ENCODE data around the gene PWP1.

DNA sequence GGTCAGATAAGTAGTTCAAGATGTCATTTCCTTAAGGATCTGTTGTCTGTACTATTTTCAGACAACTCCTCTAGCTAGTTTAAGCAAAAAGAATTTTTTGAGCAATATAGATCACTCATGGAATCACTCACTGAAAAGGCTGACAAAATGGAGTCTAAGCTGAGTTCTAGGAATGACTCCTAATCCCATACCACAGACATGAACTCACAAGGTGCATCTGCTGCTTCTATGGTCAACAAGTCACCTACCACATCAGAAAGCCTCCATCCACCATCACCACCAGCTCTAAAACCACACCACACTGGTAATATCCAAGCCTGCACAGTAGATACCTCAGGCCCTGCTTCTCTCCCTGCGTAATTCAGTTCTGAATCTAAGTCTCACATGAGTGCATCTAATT is 33.0 kb downstream of the PWP1 start:
- no peak for TF ChIP-seq EZH2 (IDR thresholded peaks at IDR 0.05; ENCODE audit: borderline replicate concordance, insufficient read depth, low read depth, low read length, poor library complexity, severe bottlenecking)
- TF ChIP-seq, protein P1, sequence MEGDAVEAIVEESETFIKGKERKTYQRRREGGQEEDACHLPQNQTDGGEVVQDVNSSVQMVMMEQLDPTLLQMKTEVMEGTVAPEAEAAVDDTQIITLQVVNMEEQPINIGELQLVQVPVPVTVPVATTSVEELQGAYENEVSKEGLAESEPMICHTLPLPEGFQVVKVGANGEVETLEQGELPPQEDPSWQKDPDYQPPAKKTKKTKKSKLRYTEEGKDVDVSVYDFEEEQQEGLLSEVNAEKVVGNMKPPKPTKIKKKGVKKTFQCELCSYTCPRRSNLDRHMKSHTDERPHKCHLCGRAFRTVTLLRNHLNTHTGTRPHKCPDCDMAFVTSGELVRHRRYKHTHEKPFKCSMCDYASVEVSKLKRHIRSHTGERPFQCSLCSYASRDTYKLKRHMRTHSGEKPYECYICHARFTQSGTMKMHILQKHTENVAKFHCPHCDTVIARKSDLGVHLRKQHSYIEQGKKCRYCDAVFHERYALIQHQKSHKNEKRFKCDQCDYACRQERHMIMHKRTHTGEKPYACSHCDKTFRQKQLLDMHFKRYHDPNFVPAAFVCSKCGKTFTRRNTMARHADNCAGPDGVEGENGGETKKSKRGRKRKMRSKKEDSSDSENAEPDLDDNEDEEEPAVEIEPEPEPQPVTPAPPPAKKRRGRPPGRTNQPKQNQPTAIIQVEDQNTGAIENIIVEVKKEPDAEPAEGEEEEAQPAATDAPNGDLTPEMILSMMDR (IDR thresholded peaks at IDR 0.05) = no peak
